ENCODE data around the gene PEAR1. TPM values are rescaled to one million over a fixed set of nuclear protein-coding genes. Genes with fewer than 3 reads are reported as not detected.
"Not testable (repeated sequence)": the region's sequence is repeated elsewhere in the genome, so short reads cannot be mapped to it uniquely, and the experiment has no call there.

Gene PEAR1
- total RNA-seq, 2 donors from 2014 or later, result 31.0 to 34.9 TPM

- Histone ChIP-seq H3K27me3 (replicated peaks; ENCODE audit: insufficient read depth) (peaks cover 4% of the 10 kb centered on the region), H3K4me3 (no peak overlapping the region), H3K4me1 (ENCODE audit: control insufficient read depth in 1 of 2, low read depth in 2 of 2) (peaks cover 7 to 23% of the 10 kb centered on the region in 2 donors), H3K9me3 (no peaks in the 10 kb centered on the region), H3K36me3 (no peaks in the 10 kb centered on the region), H3K27ac (no peak overlapping the region)
- no peak for TF ChIP-seq CTCF (IDR thresholded peaks at IDR 0.05)
- ATAC-seq (ENCODE audit: insufficient number of reproducible peaks, low FRiP score, low read depth) (no peak), DNase-seq (ENCODE audit: low spot score) (no peak)
Measured at GRCh38 chr1:156925154-156926010, 31.9 kb downstream of the PEAR1 start.

DNA sequence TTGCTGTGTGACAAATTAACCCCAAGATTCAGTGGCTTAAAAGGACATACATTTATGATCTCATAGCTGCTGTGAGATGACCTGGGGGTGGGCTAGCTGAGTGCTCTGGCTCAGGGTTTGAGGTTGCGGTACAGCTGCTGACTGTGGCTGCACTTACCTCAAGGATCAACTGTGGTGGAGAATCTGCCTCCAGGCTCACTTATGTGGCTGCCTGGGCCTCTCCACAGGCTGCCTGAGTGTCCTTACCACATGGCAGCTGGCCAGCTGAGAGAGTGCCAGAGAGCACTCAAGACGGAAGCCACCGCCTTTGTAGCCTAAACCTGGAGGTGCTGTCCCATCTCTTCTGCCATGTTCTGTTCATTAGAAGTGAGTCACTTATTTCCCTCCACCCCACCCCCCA is 32.7 kb downstream of the PEAR1 start:
- no peak overlapping the region for H3K27ac ChIP-seq
- peaks cover 11 to 21% of the 10 kb centered on the region in 2 donors for H3K4me1 ChIP-seq (ENCODE audit: control insufficient read depth in 1 of 2, low read depth in 2 of 2)
- no peaks in the 10 kb centered on the region for H3K9me3 ChIP-seq
- ATAC-seq (ENCODE audit: insufficient number of reproducible peaks, low FRiP score, low read depth) (no peak), DNase-seq (ENCODE audit: low spot score) (no peak)
- TF ChIP-seq CTCF (IDR thresholded peaks at IDR 0.05), result no peak
- H3K27me3 ChIP-seq (replicated peaks; ENCODE audit: insufficient read depth), result peaks cover 4% of the 10 kb centered on the region
- no peak overlapping the region for H3K4me3 ChIP-seq
- H3K36me3 ChIP-seq, result no peaks in the 10 kb centered on the region

DNA sequence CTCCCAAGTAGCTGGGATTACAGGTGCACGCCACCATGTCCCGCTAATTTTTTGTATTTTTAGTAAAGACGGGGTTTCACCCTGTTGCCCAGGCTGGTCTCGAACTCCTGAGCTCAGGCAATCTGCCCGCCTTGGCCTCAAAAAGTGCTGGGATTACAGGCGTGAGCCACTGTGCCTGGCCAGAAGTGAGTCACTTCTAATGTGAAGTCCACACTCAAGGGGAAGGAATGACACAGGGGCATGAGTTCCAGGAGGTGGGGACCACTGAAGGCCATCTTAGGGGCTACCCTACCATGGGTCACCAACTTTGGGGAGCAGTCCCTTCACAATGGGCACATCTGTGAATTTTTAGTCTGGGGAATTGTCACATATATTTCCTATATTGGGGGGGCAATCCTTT is 33.2 kb downstream of the PEAR1 start:
- DNase-seq (ENCODE audit: low spot score); H3K27me3 ChIP-seq (replicated peaks; ENCODE audit: insufficient read depth); H3K36me3 ChIP-seq; H3K27ac ChIP-seq; H3K9me3 ChIP-seq; ATAC-seq (ENCODE audit: insufficient number of reproducible peaks, low FRiP score, low read depth); H3K4me3 ChIP-seq: not testable (repeated sequence)
- H3K4me1 ChIP-seq (ENCODE audit: control insufficient read depth in 1 of 2, low read depth in 2 of 2), result peaks cover 12 to 26% of the 10 kb centered on the region in 2 donors

GRCh38 chr1:156927215-156928042 is 33.9 kb downstream of the PEAR1 start:
- Histone ChIP-seq H3K36me3 (no peaks in the 10 kb centered on the region), H3K27ac (no peak overlapping the region), H3K4me1 (ENCODE audit: control insufficient read depth in 1 of 2, low read depth in 2 of 2) (peaks cover 12 to 30% of the 10 kb centered on the region in 2 donors), H3K9me3 (no peaks in the 10 kb centered on the region), H3K4me3 (peak overlapping the region; percentile 60), H3K27me3 (replicated peaks; ENCODE audit: insufficient read depth) (no peaks in the 10 kb centered on the region)
- no peak for ATAC-seq (ENCODE audit: insufficient number of reproducible peaks, low FRiP score, low read depth)
- no peak for DNase-seq (ENCODE audit: low spot score)
- peak; percentile 45 for TF ChIP-seq CTCF (IDR thresholded peaks at IDR 0.05)

- H3K4me3 ChIP-seq, result peak overlapping the region; percentile 60
- no peak for TF ChIP-seq CTCF (IDR thresholded peaks at IDR 0.05)
- no peaks in the 10 kb centered on the region for H3K36me3 ChIP-seq
- H3K27ac ChIP-seq, result no peak overlapping the region
- no peak for ATAC-seq (ENCODE audit: insufficient number of reproducible peaks, low FRiP score, low read depth)
- no peak for DNase-seq (ENCODE audit: low spot score)
- no peaks in the 10 kb centered on the region for H3K27me3 ChIP-seq (replicated peaks; ENCODE audit: insufficient read depth)
- H3K4me1 ChIP-seq (ENCODE audit: control insufficient read depth in 1 of 2, low read depth in 2 of 2), result peaks cover 12 to 27% of the 10 kb centered on the region in 2 donors
- no peaks in the 10 kb centered on the region for H3K9me3 ChIP-seq
Measured at GRCh38 chr1:156928043-156928602, 34.6 kb downstream of the PEAR1 start.

Data from thoracic aorta (tissue), 2 donors.